22Rv1 (cell line): ENCODE data around the gene TMEM181.
"Not testable (repeated sequence)": the region's sequence is repeated elsewhere in the genome, so short reads cannot be mapped to it uniquely, and the experiment has no call there.

Source experiments
- CTCF ChIP-seq: fragments of 450-650 bp; IDR thresholded peaks from 2 replicates; pipeline ENCODE4 v1.5.1; 2017; ENCODE audit warnings: mild to moderate bottlenecking
- ZFX ChIP-seq: fragments of 450-650 bp; IDR thresholded peaks from 2 replicates; pipeline ENCODE4 v1.6.1; 2017; ENCODE audit warnings: antibody characterized with exemption, borderline replicate concordance

GRCh38 chr6:158527858-158528257 lies 32.0 kb upstream of the TMEM181 start:
- not testable (repeated sequence) for TF ChIP-seq CTCF, ZFX
